SH-SY5Y (cell line): Measurements from ENCODE around the gene IPO13.

Source experiments
- GATA2 ChIP-seq: IDR thresholded peaks from 2 replicates; pipeline ENCODE4 v1.6.1; 2011; ENCODE audit warnings: mild to moderate bottlenecking, low read depth, low read length
- GATA3 ChIP-seq: IDR thresholded peaks from 2 replicates; pipeline ENCODE4 v1.6.1; 2011; ENCODE audit warnings: low read depth, mild to moderate bottlenecking, low read length, moderate library complexity

IPO13 gene

DNA sequence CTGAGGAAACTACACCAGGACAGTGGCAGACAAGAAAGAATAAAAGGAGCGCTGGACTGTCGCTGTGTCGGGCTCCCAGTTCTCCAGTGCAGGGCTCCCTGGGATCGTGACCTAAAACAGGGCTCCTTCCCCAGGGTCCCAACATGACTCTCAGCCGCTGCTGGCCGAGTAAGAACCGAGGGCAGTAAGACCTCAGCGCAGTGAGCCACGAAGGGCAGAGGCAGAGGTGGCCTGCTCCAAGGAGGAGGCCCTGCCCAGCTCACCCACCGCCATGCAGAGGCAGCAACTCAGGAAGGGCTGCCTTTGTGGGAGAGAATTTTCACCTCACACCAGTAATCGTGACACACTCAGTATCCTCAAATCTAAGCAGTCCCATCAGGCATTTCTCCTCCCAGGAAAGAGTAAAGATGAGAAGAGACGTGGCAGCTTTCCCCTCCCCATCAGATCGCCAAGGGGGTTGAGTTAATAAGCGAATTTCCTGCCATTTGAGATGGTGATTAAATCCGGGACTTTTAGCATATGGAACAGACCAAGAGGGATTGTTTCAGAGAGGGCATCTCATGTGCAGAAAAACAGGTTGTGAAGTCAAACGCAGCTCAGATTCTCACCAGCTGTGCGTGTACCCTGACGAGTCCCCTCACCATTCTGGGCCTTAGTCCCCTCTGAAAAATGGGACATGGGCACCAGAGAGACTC lies 32.9 kb upstream of the IPO13 start:
- TF ChIP-seq GATA3 (no peak), GATA2 (no peak)

DNA sequence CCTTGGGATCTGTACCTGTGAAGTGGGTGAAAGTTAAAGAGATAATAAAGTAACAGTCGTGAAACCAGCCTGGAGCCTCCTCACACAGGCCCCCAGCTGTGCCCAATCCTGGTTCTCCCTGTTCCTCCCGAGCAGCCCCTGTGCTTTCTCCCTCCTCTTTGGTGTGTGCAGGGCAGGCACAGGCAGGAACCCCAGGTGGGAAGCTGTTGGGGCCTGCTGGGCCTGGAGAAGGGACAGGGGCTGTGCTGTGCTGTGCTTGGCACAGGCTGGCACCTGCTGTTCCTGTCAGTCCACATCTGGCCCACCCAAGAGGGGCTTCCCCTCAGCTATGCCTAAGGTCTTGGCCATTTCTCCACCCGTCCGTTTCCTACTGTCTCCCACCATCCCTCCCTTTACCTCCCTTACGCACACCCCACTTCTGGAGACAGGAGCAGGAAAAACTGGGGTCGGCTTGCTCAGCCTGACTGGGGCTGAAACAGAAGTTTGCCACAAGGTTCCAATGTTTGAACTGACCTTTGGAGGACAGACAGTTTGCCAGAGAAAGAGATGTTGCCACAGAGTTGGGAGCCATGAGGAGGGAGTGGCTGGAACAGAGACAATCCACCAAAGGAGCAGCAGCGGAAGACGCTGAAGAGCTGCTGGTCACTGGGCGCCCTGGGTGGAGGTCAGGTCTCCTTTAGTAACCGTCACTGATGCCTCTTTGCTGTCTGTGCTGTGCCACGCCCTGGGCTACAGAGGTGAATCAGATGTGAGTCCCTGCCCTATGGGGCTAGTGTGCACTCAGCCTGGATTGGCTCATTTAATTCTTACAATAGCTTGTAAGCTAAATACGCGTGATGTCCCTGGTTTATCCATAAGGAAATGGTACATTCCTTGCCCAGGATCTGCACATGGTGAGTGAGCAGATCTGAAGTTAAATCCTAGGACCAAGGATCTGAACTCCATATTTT lies 31.9 kb upstream of the IPO13 start:
- TF ChIP-seq GATA2 (no peak), GATA3 (no peak)

DNA sequence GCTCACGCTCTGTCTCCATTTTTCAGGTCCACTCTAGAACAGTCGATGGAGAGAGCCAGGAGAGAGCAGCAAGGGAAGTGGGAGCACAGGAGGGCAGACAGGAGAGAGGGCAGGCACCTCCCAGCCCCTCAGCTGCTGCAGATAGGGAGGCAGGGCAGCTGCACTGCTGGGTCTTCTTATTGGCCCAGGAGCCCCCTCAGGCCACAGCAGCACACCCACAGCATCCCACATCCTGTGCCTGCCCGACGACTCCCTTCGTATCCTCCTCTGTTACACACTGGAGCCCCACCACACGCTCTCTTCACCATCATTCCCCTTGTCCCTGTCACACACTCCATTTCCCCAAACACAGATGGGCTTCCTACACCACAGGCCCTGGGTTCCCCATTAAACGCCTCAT lies 26.8 kb upstream of the IPO13 start:
- TF ChIP-seq GATA3, result no peak
- TF ChIP-seq GATA2, result no peak

DNA sequence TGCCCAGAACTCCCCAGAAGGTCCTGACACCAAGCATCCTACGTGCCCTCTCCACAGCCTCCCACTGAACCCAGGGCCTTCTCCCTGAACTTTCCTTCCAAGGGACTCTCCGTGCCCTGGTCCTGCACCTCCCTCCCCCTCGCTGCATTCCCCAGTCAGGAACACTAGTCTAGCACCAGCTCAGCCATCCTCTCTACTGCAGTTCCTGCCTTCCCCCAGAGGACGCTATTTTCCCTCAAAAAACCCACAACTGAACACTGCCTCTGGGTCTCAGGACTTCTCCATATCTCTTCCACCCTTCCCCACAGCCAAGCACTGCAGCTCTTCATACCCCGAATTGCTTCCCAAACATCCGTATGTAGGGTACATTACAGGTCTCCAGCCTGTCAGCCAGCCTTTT lies 25.7 kb upstream of the IPO13 start:
- TF ChIP-seq GATA2, result no peak

DNA sequence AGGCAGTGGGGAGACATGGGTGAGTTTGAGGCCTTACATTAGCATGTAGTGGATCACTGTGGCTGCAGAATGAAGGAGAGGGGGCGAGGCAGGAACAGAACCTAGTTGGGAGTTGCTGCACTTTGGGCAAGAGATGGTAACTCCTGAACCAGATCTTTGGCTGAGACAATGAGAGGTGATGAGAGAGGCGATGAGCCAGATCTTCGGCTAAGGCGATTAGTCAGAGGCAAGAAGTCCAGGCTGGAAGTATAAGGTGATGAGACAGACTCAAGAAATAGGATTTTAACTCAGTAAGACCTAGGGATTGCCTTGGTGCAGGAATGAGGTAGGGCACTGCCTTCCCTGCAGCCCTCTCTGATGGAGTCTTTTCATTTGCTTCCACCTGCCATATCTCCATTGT lies 22.2 kb upstream of the IPO13 start:
- TF ChIP-seq GATA2, result no peak
- no peak for TF ChIP-seq GATA3

DNA sequence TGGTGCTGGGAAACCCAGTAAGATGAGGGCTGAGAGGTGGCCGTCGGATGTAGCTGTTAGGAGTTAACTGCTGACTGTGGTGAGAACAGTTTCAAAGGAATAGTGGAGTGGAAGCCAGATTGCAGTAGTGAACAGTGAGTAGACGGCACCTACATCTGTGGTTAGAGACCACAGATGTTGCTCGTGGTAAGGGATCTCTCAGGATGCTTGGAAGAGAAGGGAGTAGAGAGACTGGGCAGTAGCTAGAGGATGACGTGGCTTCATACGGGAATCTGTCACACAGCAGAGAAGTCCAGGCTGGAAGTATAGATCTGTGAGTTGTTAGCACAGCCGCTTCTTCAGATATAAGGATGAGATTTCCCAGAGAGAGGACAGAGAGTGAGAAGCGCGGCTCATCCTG lies 20.9 kb upstream of the IPO13 start:
- TF ChIP-seq GATA3, result no peak
- TF ChIP-seq GATA2, result no peak

DNA sequence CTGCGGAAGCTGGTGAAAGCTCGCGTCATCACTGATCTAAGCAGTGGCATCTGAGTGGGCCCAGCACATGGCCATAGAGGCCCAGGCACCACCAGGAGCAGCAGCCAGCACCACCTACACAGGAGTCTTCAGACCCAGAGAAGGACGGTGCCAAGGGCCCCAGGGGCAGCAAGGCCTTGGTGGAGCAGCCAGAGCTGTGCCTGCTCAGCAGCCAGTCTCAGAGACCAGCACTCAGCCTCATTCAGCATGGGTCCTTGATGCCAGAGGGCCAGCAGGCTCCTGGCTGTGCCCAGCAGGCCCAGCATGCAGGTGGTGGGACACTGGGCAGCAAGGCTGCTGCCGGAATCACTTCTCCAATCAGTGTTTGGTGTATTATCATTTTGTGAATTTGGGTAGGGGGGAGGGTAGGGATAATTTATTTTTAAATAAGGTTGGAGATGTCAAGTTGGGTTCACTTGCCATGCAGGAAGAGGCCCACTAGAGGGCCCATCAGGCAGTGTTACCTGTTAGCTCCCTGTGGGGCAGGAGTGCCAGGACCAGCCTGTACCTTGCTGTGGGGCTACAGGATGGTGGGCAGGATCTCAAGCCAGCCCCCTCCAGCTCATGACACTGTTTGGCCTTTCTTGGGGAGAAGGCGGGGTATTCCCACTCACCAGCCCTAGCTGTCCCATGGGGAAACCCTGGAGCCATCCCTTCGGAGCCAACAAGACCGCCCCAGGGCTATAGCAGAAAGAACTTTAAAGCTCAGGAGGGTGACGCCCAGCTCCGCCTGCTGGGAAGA lies 16.4 kb upstream of the IPO13 start:
- TF ChIP-seq GATA3 (no peak), GATA2 (no peak)

DNA sequence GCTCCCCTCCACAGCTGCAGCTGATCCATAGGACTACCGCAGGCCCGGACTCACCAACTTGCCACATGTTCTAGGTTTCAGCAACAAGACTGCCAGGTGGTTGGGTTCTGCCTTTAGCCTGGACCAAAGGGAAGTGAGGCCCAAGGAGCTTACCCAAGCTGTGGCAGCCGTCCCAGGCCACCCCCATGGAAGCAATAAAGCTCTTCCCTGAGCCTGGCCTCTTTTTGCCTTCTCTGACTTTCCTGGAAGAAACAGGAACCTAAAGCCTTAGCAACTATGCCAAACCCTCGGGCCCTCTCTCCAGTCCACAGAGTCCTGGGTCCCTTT lies 15.8 kb upstream of the IPO13 start:
- TF ChIP-seq GATA3 (no peak), GATA2 (no peak)

DNA sequence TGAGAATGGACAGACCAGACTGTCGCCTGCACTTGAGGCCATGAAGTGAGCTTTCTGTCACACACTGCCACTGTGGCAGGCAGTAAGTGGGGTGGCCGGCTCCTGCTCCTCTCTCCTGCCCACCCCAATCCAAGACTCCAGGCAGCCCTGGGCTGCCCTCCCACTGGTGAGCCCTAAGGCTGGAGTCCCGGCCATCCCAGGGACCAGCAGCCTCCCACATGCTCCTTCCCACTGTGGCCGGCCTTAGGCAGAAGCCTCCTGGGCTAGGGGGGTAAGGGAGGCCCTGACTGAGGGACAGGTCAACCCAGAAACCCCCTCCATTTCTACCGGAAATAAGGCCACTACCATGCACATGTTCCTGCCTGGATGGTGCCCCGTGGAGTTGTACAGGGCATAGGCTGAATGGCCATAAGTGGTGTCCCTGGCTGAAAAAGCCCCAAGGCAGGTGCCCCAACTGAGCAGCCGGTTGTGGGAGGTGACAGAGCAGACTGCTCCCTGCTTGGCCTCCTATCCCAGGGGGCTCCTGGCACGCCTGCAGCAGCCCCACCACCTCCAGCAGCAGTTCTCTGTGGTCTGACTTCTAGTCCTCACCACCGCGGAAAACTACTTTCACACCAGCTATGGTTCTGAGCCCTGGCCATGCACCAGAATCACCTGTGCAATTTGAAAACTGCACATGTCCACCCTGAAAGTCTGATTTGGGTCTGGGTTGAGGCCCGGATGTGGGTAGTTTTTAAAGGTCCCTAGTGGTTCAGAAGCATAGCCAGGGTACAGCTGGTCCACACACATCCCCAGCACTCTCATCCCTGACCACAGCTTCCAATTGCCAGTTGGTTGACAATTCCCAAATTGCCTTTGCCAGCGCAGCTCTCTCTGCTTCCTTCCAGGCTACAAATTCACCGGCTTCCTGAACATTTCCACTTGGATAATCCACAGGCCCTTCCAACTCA lies 14.8 kb upstream of the IPO13 start:
- TF ChIP-seq GATA3, result no peak
- no peak for TF ChIP-seq GATA2

DNA sequence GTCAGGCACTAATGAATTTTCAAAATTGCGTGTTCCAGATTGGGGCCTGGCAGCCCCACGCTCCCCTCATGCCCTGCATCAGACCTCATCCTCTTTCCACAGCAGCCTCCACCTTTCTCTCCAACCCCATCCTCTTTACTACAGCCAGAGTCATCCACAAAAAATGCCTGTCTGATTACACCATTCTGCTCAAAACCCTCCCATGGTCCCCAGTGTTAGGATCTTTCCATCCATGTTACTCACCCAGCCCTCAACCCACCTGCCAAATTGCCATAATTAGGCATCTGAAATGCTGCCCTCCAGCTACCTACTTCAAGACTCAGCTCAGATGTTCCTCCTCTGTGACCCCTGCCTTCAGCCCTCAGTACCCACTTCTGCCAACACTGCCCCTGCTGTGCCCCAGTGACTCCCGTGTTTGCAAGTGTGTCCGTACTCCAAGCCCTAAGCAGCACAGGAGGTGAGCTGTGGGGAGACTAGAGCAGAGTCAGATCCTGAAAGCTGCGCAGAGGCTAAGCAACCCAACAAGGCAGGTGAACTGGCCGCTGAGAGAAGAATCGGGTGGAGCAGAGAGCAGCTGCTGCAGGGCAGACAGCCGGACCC lies 13.9 kb upstream of the IPO13 start:
- TF ChIP-seq GATA2, result no peak
- no peak for TF ChIP-seq GATA3

DNA sequence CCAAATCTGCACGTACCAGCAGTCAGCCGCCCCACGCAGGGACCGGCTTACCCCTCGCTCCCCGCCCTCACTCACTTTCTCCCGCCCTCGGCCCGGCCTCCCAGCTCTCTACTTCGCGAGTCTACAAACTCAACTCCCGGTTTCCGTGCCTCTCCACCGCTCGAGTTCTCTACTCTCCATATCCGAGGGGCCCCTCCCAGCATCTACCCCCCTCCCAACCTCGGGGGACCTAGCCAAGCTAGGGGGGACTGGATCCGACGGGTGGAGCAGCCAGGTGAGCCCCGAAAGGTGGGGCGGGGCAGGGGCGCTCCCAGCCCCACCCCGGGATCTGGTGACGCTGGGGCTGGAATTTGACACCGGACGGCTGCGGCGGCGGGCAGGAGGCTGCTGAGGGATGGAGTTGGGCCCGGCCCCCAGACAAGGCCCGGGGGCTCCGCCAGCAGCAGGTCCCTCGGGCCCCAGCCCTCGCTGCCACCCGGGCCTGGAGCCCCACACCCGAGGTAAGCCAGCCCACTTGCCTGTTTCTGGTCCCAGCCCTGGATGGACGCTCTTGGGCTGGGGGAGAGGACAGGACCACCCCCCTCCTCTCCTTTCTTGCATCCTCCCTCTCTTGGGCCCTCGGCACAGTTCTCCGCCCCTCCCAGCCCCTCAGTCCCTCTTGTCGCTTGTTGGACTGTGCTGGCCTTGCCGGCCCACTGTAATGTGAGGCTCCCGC lies 13.2 kb upstream of the IPO13 start, which contains the start of gene ARTN:
TSS of gene ARTN (plus strand) at position 416 of the 715 bp plus-strand sequence. CDS start 1,856 bp downstream, outside the sequence.
- TF ChIP-seq GATA3 (no peak), GATA2 (no peak)
